ENCODE results near the gene LCN10. TPM values are rescaled to one million over a fixed set of nuclear protein-coding genes. Genes with fewer than 3 reads are reported as not detected.

The LCN10 gene
- total RNA-seq, 1 donor from 2014 or later, result 2.5 TPM

DNA sequence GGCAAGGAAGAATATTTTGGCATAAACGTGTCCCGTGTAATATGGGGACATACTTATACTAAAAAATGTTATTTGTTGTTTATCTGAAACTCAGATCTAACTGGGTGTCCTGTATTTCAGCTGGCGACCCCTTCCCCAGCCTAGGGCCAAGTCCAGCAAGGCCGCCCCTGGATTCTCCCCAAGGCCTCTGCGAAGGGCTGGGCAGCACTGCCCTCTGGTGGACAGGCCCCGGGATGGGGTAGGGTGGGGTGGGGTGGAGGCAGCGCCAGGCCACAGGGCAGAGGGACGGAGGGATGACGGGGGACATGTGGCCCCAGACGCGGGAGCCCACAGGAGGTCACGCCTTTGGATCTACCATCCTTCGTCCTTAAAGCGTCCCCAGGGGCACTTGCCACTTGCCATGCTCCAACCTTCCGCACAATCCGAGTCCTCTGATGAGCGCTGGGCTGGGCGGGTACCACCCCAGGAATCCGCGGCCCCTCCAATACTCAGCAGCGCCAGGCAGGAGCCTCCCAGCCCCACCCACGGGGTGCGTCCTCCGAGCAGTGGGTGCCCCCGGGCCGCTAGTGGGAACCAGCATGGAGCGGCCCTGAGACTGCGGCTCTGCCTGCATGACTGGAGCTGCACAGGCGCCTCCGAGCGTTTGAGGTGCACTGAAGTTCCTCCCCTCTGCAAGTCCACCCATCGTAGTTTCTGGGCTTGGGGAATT is 48.4 kb downstream of the LCN10 start:
- peak; percentile 81 to 82 for ATAC-seq

DNA sequence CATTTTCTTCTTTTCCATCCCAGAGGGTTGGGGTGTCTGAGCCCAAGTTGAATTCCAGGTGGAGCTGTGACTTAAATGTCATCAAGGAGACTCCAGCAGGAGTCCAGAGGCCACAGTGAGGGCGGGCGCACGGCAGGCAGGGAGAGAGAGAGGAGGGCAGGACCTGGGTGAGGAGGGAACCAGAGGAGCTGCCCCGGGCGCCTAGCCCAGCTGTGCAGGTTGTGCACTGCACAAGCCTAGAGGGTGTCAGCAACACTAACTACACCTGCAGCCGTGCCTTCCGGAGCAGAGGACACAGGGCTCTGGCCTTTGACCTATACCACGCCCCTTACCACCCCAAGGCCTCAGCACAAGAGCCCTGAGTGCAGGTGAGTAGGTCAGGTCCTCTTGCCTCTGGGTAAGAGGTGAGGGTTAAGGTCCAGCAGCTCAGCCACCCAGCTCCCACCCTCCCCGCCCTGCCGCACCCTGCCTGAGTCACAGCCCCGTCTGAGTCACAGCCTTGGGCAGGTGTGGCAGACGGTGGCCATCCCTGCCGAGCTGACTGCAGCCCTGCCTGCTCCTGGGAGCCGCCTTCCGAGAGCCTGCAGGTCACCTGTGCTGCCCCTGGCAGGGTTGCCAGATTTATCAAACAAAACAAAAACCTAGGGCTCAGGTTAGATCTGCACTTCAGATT is 49.1 kb downstream of the LCN10 start:
- H3K27me3 ChIP-seq (ENCODE audit: low read depth), result no peaks in the 10 kb centered on the region
- H3K4me3 ChIP-seq, result no peak overlapping the region
- TF ChIP-seq, protein P1, sequence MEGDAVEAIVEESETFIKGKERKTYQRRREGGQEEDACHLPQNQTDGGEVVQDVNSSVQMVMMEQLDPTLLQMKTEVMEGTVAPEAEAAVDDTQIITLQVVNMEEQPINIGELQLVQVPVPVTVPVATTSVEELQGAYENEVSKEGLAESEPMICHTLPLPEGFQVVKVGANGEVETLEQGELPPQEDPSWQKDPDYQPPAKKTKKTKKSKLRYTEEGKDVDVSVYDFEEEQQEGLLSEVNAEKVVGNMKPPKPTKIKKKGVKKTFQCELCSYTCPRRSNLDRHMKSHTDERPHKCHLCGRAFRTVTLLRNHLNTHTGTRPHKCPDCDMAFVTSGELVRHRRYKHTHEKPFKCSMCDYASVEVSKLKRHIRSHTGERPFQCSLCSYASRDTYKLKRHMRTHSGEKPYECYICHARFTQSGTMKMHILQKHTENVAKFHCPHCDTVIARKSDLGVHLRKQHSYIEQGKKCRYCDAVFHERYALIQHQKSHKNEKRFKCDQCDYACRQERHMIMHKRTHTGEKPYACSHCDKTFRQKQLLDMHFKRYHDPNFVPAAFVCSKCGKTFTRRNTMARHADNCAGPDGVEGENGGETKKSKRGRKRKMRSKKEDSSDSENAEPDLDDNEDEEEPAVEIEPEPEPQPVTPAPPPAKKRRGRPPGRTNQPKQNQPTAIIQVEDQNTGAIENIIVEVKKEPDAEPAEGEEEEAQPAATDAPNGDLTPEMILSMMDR (IDR thresholded peaks at IDR 0.05), result no peak
- peak; percentile 75 to 80 for ATAC-seq
- H3K9me3 ChIP-seq, result no peaks in the 10 kb centered on the region
- DNase-seq, result peak; percentile 79
- intact Hi-C loops (cut with DNase I), result no loop called here
- peak overlapping the region; percentile 62 for H3K27ac ChIP-seq
- peaks cover 71% of the 10 kb centered on the region for H3K4me1 ChIP-seq
- no peaks in the 10 kb centered on the region for H3K36me3 ChIP-seq

More for the DNA sequence above, 48.4 kb downstream of the LCN10 start:
- H3K9me3 ChIP-seq, result no peaks in the 10 kb centered on the region
- TF ChIP-seq, protein P1 (IDR thresholded peaks at IDR 0.05), result peak; percentile 85
- H3K27me3 ChIP-seq (ENCODE audit: low read depth), result no peaks in the 10 kb centered on the region
- intact Hi-C loops (cut with DNase I), result no loop called here
- H3K4me3 ChIP-seq, result no peak overlapping the region
- DNase-seq, result peak; percentile 84
- H3K27ac ChIP-seq, result peak overlapping the region; percentile 62
- H3K4me1 ChIP-seq, result peaks cover 64% of the 10 kb centered on the region
- no peaks in the 10 kb centered on the region for H3K36me3 ChIP-seq

DNA sequence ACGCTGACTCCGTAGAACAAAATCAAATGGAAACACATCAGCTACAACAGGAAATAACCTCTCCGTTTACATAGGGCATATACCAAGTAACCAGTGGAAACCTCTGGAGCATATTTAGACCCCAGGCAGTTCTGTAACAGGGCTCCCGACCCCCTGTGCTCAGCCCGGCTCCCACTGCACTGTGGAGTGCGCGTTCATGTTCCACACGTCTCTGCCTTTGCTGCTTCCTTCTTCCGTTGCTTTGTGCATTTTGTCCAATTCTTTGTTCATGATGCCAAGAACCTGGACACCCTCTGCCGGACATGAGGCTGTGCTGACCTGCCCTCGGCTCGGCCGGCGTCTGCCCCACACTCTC is 49.6 kb downstream of the LCN10 start:
- DNase-seq (no peak), ATAC-seq (no peak)
- intact Hi-C loops (cut with DNase I), result no loop called here
- Histone ChIP-seq H3K36me3 (no peaks in the 10 kb centered on the region), H3K4me3 (no peak overlapping the region), H3K27me3 (ENCODE audit: low read depth) (no peaks in the 10 kb centered on the region), H3K9me3 (no peaks in the 10 kb centered on the region), H3K4me1 (peaks cover 76% of the 10 kb centered on the region), H3K27ac (peak overlapping the region; percentile 62)
- TF ChIP-seq, protein P1 (IDR thresholded peaks at IDR 0.05), result no peak

DNA sequence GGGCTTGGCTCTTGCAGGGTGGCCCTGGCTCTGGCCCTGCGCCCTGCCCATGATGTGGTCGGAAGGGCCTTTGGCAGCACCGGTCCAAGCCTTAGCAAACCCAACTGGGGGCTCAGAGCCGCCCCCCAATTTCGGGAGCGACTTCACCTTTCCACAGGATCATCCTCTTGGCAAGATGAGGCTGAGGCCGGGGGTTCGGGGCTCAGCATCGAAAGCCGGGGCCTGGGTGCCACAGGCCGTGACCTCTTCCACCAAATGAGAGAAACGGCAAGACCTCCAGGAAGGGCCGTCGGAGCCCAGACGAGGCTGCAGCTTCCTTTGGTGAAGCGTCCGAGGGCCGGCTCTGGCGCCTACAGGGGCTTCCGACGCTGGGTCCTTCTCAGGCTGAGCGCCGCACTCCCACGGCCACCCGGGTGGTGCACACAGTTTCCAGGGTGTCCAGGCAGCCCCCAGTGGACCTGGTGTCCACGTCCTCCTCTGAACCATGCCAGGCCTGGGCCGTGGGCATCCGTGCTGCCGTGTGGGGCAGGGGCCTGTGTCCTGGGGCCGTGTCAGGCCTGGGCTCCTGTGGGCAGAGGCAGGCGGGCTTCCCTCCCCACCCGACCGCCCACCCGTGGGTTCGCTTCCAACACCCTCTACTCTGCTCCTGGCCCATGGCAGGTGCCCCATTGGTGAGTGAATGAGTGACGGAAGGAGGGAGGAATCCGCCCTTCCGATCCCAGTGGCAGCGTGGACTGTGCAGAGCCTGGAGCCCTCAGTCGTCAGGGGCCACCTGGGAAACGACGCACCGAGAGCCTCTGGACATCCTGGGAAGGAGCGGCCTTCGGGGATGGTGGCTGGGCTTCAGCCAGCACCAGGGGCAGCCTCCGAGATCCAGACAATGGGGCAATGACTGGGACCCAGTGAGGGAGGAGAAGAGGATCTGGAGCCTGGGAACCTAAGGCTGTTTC is 50.3 kb downstream of the LCN10 start:
- DNase-seq, result no peak
- TF ChIP-seq, protein P1 (IDR thresholded peaks at IDR 0.05), result no peak
- intact Hi-C loops (cut with DNase I), result no loop called here
- Histone ChIP-seq H3K36me3 (no peaks in the 10 kb centered on the region), H3K27me3 (ENCODE audit: low read depth) (no peaks in the 10 kb centered on the region), H3K27ac (peak overlapping the region; percentile 18), H3K4me1 (peaks cover 77% of the 10 kb centered on the region), H3K9me3 (no peaks in the 10 kb centered on the region), H3K4me3 (no peak overlapping the region)
- ATAC-seq, result no peak

Data from lower lobe of right lung (tissue), 2 donors.